Erythroblast (primary cell): ENCODE measurements around the gene ARSD.

Source experiments
- GATA1 ChIP-seq: IDR thresholded peaks from 2 replicates; pipeline ENCODE4 v1.6.1; 2011; ENCODE audit warnings: low read depth, mild to moderate bottlenecking, control low read depth, low read length, moderate library complexity
- POLR2A ChIP-seq: IDR thresholded peaks from 2 replicates; pipeline ENCODE4 v1.6.1; 2011; ENCODE audit warnings: mild to moderate bottlenecking, low read length

DNA sequence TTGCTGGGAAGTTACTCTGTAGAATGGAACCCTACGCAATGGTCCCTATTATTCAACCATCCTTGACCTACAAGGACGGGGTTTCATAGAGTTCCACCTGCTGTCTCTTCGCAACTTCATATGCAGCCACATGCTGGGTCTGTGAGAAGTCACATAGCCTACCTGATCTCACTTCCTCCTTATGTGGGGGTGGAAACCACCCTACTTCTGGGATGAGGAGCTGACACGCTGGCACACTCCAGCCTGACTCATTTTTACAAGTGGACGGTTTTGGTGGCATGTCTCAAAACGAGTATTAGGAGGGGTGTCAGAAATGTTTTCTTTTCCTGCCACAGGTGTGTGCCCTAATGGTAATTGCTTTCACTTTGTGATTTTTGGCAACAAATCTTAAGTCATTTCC, 36.8 kb upstream of the ARSD start:
- TF ChIP-seq POLR2A (no peak), GATA1 (no peak)
